ENCODE data around the gene GUCY2C. TPM values are rescaled to one million over a fixed set of nuclear protein-coding genes. Genes with fewer than 3 reads are reported as not detected.

GUCY2C gene
- polyA plus RNA-seq, 2 of the 4 experiments (the other 2 are of a cell fraction): 0.05 TPM; not detected in 1

GRCh38 chr12:14693116-14693515 lies 3.3 kb downstream of the GUCY2C start:
- Histone ChIP-seq H3K4me3 (no peak overlapping the region), H3K27ac (no peak overlapping the region), H3K9me3 (no peaks in the 10 kb centered on the region), H3K4me1 (no peaks in the 10 kb centered on the region), H3K4me2 (no peak overlapping the region)
- FAIRE-seq: no peak
- TF ChIP-seq RCOR1 (IDR thresholded peaks at IDR 0.05; ENCODE audit: low read depth, low read length) (no peak), EHF (CRISPR knock-in tag; IDR thresholded peaks at IDR 0.05) (no peak), KDM5A (IDR thresholded peaks at IDR 0.05) (no peak), RAD21 (conservative IDR thresholded peaks at IDR 0.05 in 1 of 2, IDR thresholded peaks at IDR 0.05 in 1 of 2) (no peak), MAX (IDR thresholded peaks at IDR 0.05) (no peak), BCL3 (IDR thresholded peaks at IDR 0.05) (no peak), EP300 (IDR thresholded peaks at IDR 0.05) (no peak)
- CTCF ChIA-PET: interaction anchor here (0.7 kb wide), 1 partner anchor 20 kb away, joined by 3 read pairs; no protein-coding TSS in a partner anchor
- POLR2A ChIA-PET: no interaction called here
- no peak for ATAC-seq
- DNase-seq (ENCODE audit: low read depth in 1 of 2, low spot score in 1 of 2): no peak
- 27% methylated on average over 5 of the region's 5 CpGs for WGBS (ENCODE audit: missing lambda C conversion rate)

DNA sequence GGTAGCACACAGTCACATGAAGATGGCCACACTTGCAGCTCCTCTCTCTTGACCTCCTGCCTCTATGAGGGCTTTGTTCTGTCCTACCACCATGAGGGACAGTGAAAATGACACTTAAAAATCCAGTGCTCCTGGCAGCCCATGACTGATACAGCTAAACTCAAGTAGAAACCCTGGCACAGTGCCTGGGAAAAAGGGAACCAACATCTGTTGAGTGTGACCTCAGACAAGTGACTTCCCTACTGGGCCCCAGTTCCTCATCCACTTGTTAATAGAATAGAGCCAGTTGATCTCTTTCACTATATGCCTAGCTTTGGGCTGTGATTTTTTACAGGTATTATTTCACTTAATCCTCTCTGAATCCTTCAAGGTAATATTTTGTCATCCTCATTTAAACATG lies 4.8 kb downstream of the GUCY2C start:
- H3K9me3 ChIP-seq: no peaks in the 10 kb centered on the region
- ATAC-seq: no peak
- ChIA-PET CTCF (interaction anchor here (0.6 kb wide), 2 partner anchors 91 to 471 kb away, joined by 3 to 5 read pairs; no protein-coding TSS in a partner anchor), POLR2A (no interaction called here)
- no peak for DNase-seq (ENCODE audit: low read depth in 1 of 2, low spot score in 1 of 2)
- H3K4me2 ChIP-seq: no peak overlapping the region
- H3K4me3 ChIP-seq: no peak overlapping the region
- TF ChIP-seq ZSCAN20 (CRISPR knock-in tag; IDR thresholded peaks at IDR 0.05): no peak
- TF ChIP-seq HOXB13 (CRISPR knock-in tag; IDR thresholded peaks at IDR 0.05; ENCODE audit: low read depth): no peak
- no peak for TF ChIP-seq SMC3 (IDR thresholded peaks at IDR 0.05)
- TF ChIP-seq, protein P1, sequence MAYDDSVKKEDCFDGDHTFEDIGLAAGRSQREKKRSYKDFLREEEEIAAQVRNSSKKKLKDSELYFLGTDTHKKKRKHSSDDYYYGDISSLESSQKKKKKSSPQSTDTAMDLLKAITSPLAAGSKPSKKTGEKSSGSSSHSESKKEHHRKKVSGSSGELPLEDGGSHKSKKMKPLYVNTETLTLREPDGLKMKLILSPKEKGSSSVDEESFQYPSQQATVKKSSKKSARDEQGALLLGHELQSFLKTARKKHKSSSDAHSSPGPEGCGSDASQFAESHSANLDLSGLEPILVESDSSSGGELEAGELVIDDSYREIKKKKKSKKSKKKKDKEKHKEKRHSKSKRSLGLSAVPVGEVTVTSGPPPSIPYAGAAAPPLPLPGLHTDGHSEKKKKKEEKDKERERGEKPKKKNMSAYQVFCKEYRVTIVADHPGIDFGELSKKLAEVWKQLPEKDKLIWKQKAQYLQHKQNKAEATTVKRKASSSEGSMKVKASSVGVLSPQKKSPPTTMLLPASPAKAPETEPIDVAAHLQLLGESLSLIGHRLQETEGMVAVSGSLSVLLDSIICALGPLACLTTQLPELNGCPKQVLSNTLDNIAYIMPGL (CRISPR knock-in tag; IDR thresholded peaks at IDR 0.05; ENCODE audit: borderline replicate concordance): no peak
- TF ChIP-seq, protein P2, sequence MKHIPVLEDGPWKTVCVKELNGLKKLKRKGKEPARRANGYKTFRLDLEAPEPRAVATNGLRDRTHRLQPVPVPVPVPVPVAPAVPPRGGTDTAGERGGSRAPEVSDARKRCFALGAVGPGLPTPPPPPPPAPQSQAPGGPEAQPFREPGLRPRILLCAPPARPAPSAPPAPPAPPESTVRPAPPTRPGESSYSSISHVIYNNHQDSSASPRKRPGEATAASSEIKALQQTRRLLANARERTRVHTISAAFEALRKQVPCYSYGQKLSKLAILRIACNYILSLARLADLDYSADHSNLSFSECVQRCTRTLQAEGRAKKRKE (CRISPR knock-in tag; IDR thresholded peaks at IDR 0.05; ENCODE audit: low read depth): no peak
- TF ChIP-seq PHF8 (IDR thresholded peaks at IDR 0.05; ENCODE audit: borderline replicate concordance, low read depth): no peak
- TF ChIP-seq, protein P3, sequence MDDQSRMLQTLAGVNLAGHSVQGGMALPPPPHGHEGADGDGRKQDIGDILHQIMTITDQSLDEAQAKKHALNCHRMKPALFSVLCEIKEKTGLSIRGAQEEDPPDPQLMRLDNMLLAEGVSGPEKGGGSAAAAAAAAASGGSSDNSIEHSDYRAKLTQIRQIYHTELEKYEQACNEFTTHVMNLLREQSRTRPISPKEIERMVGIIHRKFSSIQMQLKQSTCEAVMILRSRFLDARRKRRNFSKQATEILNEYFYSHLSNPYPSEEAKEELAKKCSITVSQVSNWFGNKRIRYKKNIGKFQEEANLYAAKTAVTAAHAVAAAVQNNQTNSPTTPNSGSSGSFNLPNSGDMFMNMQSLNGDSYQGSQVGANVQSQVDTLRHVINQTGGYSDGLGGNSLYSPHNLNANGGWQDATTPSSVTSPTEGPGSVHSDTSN (IDR thresholded peaks at IDR 0.05): no peak
- no peak for TF ChIP-seq CEBPB (IDR thresholded peaks at IDR 0.05)
- no peak for TF ChIP-seq BCL3 (IDR thresholded peaks at IDR 0.05)
- TF ChIP-seq CHD2 (IDR thresholded peaks at IDR 0.05; ENCODE audit: low read length, partially characterized antibody): no peak
- no peak for FAIRE-seq
- no peak overlapping the region for H3K27ac ChIP-seq
- H3K4me1 ChIP-seq: no peaks in the 10 kb centered on the region

DNA sequence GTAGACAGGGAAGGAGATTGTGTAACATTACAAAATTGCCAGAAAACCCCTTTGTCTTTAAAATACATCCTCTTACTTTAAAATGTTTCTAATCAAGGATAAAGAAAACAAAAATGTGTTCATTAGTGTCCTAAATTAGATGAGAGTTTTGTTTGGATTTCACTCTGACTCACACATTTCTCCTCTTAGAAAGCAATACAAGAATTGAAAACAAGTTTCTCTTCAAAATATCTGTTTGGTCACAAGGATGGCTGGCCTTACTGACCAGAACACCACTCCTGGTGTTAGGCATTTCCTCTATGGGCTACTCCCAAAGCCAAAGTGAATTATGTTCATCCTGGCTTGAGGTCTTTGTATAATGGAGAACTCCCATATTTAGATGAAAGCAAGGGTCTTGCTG lies 6.4 kb downstream of the GUCY2C start:
- POLR2A ChIA-PET: no interaction called here
- TF ChIP-seq NFE2L2 (conservative IDR thresholded peaks at IDR 0.05; ENCODE audit: low read length): no peak
- no peak for TF ChIP-seq NR3C1 (IDR thresholded peaks at IDR 0.05)
- TF ChIP-seq CHD4 (IDR thresholded peaks at IDR 0.05; ENCODE audit: borderline replicate concordance): no peak
- TF ChIP-seq CEBPB (IDR thresholded peaks at IDR 0.05): no peak
- Histone ChIP-seq H3K27ac (no peak overlapping the region), H3K4me2 (no peak overlapping the region), H3K4me1 (no peaks in the 10 kb centered on the region), H3K4me3 (no peak overlapping the region), H3K9me3 (no peaks in the 10 kb centered on the region)
- ATAC-seq (no peak), DNase-seq (ENCODE audit: low read depth in 1 of 2, low spot score in 1 of 2) (no peak), FAIRE-seq (no peak)
- CTCF ChIA-PET: interaction anchor here (0.7 kb wide), 1 partner anchor 13 kb away, joined by 3 read pairs; no protein-coding TSS in a partner anchor
